Coronary artery (tissue), 2 donors: ENCODE measurements around the gene SLC1A5.
"Not testable (repeated sequence)": the region's sequence is repeated elsewhere in the genome, so short reads cannot be mapped to it uniquely, and the experiment has no call there.

Experiments used
- DNase-seq: peaks from one replicate; pipeline ENCODE4 v3.0.0-alpha.2; 2017; ENCODE audit warnings: low spot score
- H3K27ac ChIP-seq, 2 donors: fragments of 200-600 bp; sonication (generic); one replicate each; pipeline ENCODE4 v1.5.1; 2016 to 2019
- H3K4me3 ChIP-seq: fragments of 200-600 bp; sonication (generic); 2 replicates; pipeline ENCODE4 v1.5.1; 2016; ENCODE audit warnings: mild to moderate bottlenecking, moderate library complexity
- TF ChIP-seq, protein P1 (sequence below): fragments of 200-600 bp; sonication (generic); IDR thresholded peaks from one replicate; pipeline ENCODE4 v1.5.1; 2019; ENCODE audit warnings: antibody characterized with exemption

Gene SLC1A5

DNA sequence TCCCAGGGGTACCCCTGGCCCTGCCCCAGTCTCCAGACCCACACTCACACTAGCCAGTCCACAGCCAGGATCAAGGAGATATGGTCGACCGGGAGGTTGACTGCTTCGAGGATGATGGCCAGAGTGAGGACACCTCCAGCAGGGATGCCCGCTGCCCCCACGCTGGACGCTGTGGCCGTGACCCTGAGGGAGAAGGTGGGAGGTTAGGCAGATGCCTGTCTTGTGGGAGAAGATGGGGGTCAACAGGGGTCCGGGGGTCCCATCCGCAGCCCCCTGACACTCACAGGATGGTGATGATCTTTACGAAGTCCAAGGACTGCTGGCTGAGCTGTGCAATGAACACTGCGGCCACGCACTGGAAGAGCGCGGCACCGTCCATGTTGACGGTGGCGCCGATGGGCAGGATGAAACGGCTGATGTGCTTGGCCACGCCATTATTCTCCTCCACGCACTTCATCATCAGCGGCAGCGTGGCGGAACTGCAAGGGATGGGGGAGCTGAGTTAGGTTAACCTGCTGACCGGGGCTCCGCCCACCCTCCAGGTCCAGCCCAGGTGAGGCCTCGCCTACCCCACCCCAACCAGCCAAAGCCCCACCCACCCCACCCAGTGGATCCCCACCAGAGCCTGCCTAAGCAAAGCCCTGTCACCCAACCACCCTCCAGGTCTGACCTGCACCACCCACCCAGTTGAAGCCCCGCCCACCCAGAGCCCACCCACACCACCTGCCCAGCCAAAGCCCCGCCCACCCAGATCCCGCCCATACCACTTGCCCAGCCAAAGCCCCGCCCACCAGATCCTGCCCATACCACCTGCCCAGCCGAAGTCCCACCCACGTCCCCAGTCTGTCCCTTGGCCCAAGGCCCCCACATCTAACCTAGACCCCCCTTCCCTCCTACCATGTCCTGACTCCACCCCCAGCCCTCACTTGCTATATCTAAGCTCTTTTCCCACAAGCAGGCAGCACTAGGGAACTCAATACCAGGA is 11.2 kb downstream of the SLC1A5 start:
- H3K4me3 ChIP-seq, result no peak overlapping the region
- TF ChIP-seq, protein P1, sequence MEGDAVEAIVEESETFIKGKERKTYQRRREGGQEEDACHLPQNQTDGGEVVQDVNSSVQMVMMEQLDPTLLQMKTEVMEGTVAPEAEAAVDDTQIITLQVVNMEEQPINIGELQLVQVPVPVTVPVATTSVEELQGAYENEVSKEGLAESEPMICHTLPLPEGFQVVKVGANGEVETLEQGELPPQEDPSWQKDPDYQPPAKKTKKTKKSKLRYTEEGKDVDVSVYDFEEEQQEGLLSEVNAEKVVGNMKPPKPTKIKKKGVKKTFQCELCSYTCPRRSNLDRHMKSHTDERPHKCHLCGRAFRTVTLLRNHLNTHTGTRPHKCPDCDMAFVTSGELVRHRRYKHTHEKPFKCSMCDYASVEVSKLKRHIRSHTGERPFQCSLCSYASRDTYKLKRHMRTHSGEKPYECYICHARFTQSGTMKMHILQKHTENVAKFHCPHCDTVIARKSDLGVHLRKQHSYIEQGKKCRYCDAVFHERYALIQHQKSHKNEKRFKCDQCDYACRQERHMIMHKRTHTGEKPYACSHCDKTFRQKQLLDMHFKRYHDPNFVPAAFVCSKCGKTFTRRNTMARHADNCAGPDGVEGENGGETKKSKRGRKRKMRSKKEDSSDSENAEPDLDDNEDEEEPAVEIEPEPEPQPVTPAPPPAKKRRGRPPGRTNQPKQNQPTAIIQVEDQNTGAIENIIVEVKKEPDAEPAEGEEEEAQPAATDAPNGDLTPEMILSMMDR, result no peak
- H3K27ac ChIP-seq, result no peak overlapping the region
- DNase-seq, result no peak

- no peak for DNase-seq
- H3K27ac ChIP-seq, result no peak overlapping the region
- TF ChIP-seq, protein P1, result no peak
- H3K4me3 ChIP-seq, result no peak overlapping the region
Measured at GRCh38 chr19:46775642-46776258, 12.6 kb downstream of the SLC1A5 start.

GRCh38 chr19:46773018-46773399 is 15.4 kb downstream of the SLC1A5 start:
- Histone ChIP-seq H3K27ac (no peak overlapping the region), H3K4me3 (no peak overlapping the region)
- TF ChIP-seq, protein P1, result no peak
- DNase-seq, result no peak

DNA sequence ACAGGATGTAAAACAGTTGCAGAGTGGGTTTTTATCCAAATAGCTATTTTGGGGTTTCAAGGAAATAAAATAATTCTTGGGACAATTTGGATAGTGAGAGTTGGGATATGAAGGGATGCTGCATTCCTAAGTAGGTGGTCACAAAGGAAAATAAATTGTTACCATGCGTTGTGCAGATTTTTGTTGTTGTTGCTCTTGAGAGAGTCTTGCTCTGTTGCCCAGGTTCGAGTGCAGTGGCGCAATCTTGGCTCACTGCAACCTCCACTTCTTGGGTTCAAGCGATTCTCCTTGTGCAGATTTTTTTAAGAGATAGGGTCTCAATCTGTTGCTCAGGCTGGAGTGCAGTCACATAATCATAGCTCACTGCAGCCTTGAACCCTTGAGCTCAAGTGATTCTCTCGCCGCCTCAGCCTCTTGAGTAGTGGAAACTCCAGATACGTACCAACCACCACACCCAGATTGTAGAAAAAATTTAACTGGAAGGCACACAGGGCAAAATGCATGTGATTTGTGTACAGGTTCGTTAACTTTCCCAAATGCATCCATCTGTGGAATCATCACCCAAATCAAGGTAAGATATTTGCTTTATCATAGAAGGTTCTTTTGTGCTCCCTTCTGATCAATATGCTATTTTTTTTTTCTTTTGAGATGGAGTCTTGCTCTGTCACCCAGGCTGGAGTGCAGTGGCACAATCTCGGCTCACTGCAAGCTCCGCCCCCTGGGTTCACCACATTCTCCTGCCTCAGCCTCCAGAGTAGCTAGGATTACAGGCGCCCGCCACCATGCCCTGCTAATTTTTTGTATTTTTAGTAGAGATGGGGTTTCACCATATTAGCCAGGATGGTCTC is 16.0 kb downstream of the SLC1A5 start:
- H3K4me3 ChIP-seq, result no peak overlapping the region
- no peak overlapping the region for H3K27ac ChIP-seq
- no peak for DNase-seq
- TF ChIP-seq, protein P1, result no peak

- DNase-seq, H3K4me3 ChIP-seq: not testable (repeated sequence)
- peak overlapping the region in 1 of 2 donors; percentile 51 for H3K27ac ChIP-seq
Measured at GRCh38 chr19:46768746-46769145, 19.6 kb downstream of the SLC1A5 start.

- Histone ChIP-seq H3K4me3 (no peak overlapping the region), H3K27ac (no peak overlapping the region)
- DNase-seq, result no peak
- TF ChIP-seq, protein P1, result peak; percentile 61
Measured at GRCh38 chr19:46766569-46767317, 21.7 kb downstream of the SLC1A5 start.
